HG03108 (cell line): ENCODE results near the gene HACE1.
"Not testable (repeated sequence)": the region's sequence is repeated elsewhere in the genome, so short reads cannot be mapped to it uniquely, and the experiment has no call there.

Experiments used
- ATAC-seq: cut with Tn5 transposase; IDR thresholded peaks from one replicate; pipeline ENCODE4 v1.9.1; 2021; ENCODE audit warnings: moderate library complexity; ENCODE audit not compliant: unreplicated experiment

Gene HACE1, protein sequence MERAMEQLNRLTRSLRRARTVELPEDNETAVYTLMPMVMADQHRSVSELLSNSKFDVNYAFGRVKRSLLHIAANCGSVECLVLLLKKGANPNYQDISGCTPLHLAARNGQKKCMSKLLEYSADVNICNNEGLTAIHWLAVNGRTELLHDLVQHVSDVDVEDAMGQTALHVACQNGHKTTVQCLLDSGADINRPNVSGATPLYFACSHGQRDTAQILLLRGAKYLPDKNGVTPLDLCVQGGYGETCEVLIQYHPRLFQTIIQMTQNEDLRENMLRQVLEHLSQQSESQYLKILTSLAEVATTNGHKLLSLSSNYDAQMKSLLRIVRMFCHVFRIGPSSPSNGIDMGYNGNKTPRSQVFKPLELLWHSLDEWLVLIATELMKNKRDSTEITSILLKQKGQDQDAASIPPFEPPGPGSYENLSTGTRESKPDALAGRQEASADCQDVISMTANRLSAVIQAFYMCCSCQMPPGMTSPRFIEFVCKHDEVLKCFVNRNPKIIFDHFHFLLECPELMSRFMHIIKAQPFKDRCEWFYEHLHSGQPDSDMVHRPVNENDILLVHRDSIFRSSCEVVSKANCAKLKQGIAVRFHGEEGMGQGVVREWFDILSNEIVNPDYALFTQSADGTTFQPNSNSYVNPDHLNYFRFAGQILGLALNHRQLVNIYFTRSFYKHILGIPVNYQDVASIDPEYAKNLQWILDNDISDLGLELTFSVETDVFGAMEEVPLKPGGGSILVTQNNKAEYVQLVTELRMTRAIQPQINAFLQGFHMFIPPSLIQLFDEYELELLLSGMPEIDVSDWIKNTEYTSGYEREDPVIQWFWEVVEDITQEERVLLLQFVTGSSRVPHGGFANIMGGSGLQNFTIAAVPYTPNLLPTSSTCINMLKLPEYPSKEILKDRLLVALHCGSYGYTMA

DNA sequence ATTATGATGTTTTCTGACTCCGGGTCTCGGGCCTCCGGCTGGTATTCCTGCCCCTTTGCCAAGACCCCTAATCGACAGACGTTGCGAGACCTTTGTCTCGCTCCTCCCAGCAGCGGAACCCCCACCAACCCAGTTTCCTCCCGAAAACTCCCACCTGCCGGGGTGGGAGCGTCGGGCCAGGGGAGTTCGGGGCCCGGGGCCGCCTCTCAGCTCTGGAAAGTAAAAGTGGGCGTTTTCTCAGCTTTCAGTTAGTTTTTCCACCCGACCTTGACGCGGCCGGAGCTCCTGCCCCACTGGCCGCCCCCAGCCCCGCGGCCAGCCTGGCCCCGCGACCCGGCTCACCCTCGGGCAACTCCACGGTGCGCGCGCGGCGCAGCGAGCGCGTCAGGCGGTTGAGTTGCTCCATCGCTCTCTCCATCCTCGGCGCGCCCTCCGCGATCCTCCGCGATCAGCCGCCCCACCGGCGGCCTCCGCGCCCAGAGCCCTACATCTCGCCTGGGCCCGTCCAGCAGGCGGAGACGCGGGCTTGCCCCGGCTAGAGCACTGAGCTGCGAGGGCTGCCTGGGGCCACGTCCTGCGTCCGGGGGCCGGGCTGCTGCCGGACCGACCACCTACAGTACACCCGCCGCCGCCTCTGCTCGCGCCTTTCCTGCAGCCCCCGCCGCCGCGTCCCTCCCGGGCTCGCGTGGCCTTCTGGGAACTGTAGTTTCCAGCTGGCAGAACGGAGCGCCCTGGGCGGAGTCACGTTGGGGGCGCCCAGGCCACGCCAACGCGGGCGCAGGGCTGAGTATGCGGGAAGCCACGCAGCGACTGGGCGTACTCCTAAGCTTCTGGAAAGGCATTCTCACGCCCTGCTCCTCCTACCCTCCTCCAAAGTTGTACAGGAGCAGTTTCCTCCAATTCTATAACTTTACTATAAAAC lies at the start of gene HACE1:
Gene HACE1, minus strand, starts transcription at position 695 of the 922 bp plus-strand sequence. Its CDS starts 277 bp downstream, at position 418.
- peak; percentile 99 for ATAC-seq

GRCh38 chr6:104908888-104909525 lies 49.3 kb upstream of the HACE1 start:
- no peak for ATAC-seq

DNA sequence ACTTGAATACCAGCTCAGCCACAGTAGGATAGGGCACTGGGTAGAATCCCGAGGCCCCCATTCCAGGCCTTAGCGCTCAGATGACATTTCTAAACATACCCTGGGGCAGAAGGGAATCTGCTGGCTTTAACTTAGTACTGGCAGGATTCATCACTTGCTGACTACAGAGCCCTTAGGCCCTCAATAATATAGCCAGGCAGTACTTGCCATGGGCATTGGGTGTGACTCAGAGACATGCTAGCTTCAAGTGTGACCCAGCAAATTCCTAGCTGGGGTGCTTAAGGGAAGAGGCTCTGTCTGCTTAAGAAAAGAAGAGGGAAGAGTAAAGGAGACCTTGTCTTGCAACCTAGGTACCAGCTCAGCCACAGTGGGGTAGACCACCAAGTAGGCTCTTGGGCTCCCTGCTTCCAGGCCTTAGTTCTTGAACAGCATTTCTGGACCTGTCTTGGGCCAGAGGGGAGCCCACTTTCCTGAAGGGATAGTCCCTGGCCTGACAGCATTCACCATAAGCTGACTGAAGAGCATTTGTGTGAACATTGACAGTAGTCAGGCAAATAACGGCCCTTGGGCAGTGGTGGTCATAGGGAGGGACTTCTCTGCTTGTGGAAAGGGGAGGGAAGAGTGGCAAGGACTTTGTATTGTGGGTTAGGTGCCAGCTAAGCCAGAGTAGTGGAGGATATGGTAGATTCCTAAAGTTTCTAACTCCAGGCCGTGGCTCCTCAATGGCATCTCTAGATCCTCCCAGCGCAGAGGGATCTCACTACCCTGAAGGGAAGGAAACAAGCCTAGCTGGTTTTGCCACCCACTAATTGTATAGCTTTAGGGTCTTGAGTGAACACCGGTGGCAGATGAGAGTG lies 48.5 kb upstream of the HACE1 start:
- no peak for ATAC-seq

- not testable (repeated sequence) for ATAC-seq
These were observed 39.2 kb upstream of the HACE1 start for GRCh38 chr6:104898893-104899292.

DNA sequence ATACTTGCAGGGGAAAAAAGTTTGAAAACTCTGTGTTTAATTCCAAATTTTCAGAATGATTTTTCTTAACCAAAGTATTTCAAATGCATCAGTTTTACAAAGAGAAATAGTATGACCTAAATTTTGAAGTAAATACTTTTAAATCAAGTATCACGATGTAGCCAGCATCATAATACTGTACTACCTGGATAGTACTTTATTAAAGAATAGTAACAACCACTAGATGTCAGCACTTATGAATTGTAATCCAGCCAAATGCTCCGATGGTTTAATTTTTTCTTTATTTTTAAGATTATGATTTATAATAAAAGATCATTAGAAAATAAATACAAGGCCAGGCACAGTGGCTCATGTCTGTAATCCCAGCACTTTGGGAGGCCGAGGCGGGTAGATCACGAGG lies 37.2 kb upstream of the HACE1 start:
- ATAC-seq = no peak

GRCh38 chr6:104888066-104888465 lies 28.3 kb upstream of the HACE1 start:
- ATAC-seq = no peak

DNA sequence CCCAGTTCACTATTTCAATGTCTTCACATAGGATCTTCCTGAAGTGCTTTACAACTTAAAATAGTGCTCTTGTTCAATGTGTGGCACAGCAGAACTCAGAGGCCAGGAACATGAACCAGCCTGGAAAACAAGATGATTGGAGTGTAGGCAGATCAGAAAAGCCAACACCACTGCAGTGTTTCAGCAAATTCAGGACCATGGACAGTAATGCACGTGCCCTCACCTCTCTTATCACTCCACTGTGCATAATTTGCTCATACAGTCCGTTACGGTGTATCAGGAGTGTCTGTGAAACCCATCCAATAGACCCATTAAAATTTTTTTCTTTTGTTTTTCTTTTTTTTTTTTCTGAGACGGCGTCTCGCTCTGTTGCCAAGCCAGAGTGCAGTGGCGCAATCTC lies 27.6 kb upstream of the HACE1 start:
- ATAC-seq = no peak

GRCh38 chr6:104885518-104886043 lies 25.9 kb upstream of the HACE1 start:
- ATAC-seq = no peak

DNA sequence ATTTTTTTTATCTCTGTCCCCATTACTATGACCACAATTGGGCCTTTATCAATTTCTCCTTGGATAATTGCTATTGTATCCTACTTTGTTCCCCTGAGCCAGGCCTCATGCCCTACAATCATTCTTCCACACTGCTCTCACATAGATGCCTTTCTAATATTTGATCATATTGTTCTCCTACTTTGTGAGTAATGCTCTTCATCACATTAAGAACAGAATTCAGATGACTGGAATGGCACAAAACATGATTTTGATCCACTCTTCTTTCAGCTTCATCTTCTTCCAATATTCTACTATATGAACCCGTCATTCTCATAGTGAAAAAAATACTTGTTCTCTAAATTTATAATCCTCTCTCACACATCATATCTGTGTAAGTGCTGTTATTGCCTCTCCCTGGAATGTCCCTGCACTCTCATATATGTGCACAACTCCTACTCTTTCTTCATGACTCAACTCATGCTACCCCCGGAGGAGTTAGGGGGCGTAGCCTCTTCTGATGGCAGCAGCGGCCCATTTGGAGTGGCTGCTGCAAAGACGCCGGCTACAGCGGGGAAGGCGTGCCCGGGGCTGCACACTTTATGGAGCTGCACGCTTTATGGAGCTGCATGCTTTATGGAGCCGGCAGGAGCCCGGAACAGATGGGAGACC lies 25.3 kb upstream of the HACE1 start:
- ATAC-seq = no peak

DNA sequence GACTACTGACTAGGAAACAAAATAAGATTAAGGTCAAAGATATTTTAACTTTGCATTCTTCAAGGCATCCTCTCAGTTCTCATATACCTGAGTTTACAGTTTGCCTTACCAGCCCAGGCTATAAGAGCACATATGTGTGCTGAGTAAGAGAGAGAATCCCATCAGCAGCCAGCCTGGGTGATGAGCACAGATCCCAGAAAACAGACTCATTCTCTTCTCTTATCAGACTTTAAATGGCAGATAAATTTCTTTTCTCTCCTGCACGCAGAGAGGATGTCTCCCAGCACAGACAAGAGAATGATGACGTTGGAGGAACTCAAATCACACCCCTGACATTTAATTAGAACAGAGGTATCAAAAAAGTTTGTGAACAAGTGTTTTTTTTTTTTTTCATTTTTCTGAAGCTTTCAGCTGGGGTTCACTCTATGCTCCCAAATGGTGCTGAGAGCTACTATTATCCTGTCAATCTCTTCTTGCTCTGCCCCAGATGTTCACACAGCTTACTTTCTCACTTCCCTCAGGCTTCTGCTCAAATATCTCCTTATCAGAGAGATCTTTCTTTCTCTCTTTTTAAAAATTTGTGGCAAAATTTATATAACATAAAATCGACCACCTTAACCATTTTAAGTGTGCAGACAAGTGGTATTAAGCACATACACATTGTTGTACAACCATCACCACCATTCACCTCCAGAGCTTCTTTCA lies 22.4 kb upstream of the HACE1 start:
- no peak for ATAC-seq

DNA sequence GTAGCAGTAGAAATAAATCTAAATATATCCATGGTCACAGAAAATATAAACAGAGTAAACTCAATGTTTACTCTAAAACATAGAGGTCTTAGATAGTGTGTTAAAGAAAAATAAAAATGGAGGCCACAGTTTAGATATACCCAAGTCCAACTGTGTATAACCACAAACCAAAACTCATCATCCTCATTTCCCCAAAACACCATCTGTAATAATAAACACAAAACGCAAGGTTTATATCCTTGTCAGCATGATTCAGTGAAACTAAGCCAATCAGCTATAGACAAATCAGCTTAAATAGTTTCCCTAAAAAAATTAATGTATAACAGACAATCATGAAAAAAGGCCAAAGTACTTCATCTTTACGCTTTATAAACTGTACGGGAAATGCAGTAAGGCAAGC lies 2.7 kb upstream of the HACE1 start:
- no peak for ATAC-seq

DNA sequence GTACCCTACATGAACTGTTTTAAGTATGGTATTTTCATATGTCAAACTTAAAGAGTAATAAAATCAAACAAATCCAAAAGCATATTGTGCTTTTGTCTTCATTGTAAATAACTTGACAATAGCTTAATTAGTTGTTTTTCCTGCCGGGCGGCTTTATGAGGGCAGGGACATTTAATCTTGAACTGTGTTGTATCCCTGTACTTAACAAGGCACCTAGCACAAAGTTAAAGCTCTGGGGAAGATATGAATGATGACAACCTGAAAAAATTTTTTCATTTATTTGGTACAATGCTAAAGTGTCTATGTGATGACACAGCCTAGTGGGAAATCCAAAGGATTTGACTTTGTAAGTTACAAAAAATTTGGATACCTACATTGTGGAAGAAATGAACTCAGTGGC lies 502 bp upstream of the HACE1 start:
- ATAC-seq = no peak

GRCh38 chr6:104858642-104859041 lies 1.1 kb downstream of the HACE1 start:
- ATAC-seq = no peak

DNA sequence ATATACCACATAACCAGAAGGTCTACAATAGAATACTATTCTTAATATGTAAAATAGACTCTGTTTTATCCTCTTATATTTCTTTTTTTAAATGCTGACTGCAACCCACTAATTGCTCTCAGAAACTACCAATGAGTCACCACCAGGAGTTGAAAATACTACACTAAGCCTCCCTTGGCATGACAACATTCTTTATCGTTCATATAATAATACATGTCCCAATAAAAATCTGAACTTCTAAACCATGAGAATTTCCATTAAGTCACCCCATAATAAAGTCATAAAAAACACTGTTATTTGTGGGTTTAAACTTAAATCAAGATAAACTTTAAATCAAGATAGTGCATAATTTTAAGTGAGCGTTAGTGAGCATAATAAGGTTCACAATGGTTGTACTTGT lies 4.2 kb downstream of the HACE1 start:
- ATAC-seq = no peak

GRCh38 chr6:104847721-104848120 lies 12.0 kb downstream of the HACE1 start:
- ATAC-seq = not testable (repeated sequence)

GRCh38 chr6:104843229-104843628 lies 16.5 kb downstream of the HACE1 start:
- no peak for ATAC-seq

DNA sequence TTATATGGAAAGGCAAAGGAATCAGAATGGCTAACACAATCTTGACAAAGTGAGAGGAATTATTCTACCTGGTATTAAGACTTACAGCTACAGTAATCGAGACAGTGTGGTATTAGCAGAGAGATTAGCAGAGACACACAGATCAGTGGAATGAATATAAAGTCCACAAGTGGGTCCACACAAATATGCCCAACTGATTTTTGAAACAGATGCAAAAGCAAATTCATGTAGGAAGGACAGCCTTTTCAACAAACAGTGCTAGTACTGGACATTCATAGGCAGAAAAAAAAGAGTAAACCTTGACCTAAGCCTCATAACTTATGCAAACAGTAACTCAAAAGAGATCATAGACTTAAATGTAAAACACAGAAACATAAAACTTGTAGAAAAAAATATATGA lies 22.6 kb downstream of the HACE1 start:
- no peak for ATAC-seq

- ATAC-seq = not testable (repeated sequence)
These were observed 23.2 kb downstream of the HACE1 start for GRCh38 chr6:104836479-104837020.
